MCF 10A (cell line): ENCODE results near the gene ANP32E. TPM values are rescaled to one million over a fixed set of nuclear protein-coding genes. Genes with fewer than 3 reads are reported as not detected.

Experiments used
- Bru-seq: library from RNA; stranded (reverse); fragments of 400-500 nt; gene quantifications from one replicate; lab custom pipeline; 2021; lab: Mats Ljungman, UMichigan
- BruChase-seq, 2 experiments: library from RNA; stranded (reverse); fragments of 400-500 nt; gene quantifications; one replicate each; lab custom pipeline; 2021; lab: Mats Ljungman, UMichigan
- BruUV-seq: library from RNA; stranded (reverse); fragments of 400-500 nt; replicated peaks from 2 replicates; lab custom pipeline; 2021; lab: Mats Ljungman, UMichigan
- CTCF ChIA-PET: fragments of 300-600 bp; sonication (Branson Sonifier 250); formaldehyde crosslinking; extraction: SDS; loops from one replicate; lab custom pipeline; 2021; ENCODE audit warnings: antibody characterized with exemption, inconsistent platforms; lab: Yijun Ruan, JAX
- POLR2A ChIA-PET: fragments of 300-600, 350-650 bp; sonication (Branson Sonifier 250); formaldehyde crosslinking; extraction: SDS; loops from one replicate; lab custom pipeline; 2020; ENCODE audit warnings: antibody characterized with exemption, inconsistent platforms; lab: Yijun Ruan, JAX
- DNase-seq: peaks from one replicate; pipeline ENCODE4 v3.0.0-alpha.2; 2018; ENCODE audit not compliant: unreplicated experiment
- H3K27ac Mint-ChIP-seq: one replicate; pipeline ENCODE4 v1.8.0; 2022; ENCODE audit warnings: mild to moderate bottlenecking, low read depth, mixed read lengths; ENCODE audit not compliant: unreplicated experiment
- H3K27me3 Mint-ChIP-seq: one replicate; pipeline ENCODE4 v1.8.0; 2022; ENCODE audit warnings: mixed read lengths; ENCODE audit not compliant: insufficient read depth, unreplicated experiment
- H3K36me3 Mint-ChIP-seq: one replicate; pipeline ENCODE4 v1.8.0; 2022; ENCODE audit warnings: mild to moderate bottlenecking, moderate library complexity, mixed read lengths; ENCODE audit not compliant: insufficient read depth, unreplicated experiment
- H3K4me1 Mint-ChIP-seq: one replicate; pipeline ENCODE4 v1.8.0; 2022; ENCODE audit warnings: mixed read lengths; ENCODE audit not compliant: insufficient read depth, unreplicated experiment
- H3K4me3 Mint-ChIP-seq: one replicate; pipeline ENCODE4 v1.8.0; 2022; ENCODE audit warnings: mild to moderate bottlenecking, moderate library complexity, mixed read lengths; ENCODE audit not compliant: unreplicated experiment
- H3K9me3 Mint-ChIP-seq: one replicate; pipeline ENCODE4 v1.8.0; 2022; ENCODE audit warnings: mixed read lengths; ENCODE audit not compliant: unreplicated experiment
- CTCF ChIP-seq: fragments of 200-600 bp; IDR thresholded peaks from one replicate; pipeline ENCODE4 v1.8.0; 2022; ENCODE audit warnings: antibody characterized with exemption, mild to moderate bottlenecking; ENCODE audit not compliant: unreplicated experiment
- intact Hi-C: fragments of 100-400 bp; cut with micrococcal nuclease; formaldehyde crosslinking; loops from 2 replicates; pipeline ENCODE4 v1.14.1; 2022
- long read RNA-seq: library from polyadenylated mRNA; stranded (forward); transcript quantifications from one replicate; pipeline ENCODE4 v2.0.0, GENCODE V29; 2022
- total RNA-seq: library from RNA; stranded (reverse); gene quantifications from 2 replicates; pipeline ENCODE4 v1.2.3, GENCODE V29; 2022

ANP32E gene
- 56.5 and 67.3 TPM in 2 replicates for total RNA-seq
- percentile 89 among the genes with signal in this experiment for Bru-seq, nascent RNA
- BruChase-seq, experiment 1, labeled RNA remaining after a 6-hour chase = percentile 96 among the genes with signal in this experiment
- BruChase-seq, experiment 2, labeled RNA remaining after a 2-hour chase = percentile 92 among the genes with signal in this experiment
- long read RNA-seq, transcript ANP32E-208 (7 exons, 3,451 nt) = major isoform, 205 of 271 reads
- long read RNA-seq, partial matches to known transcripts = 12 of 271 reads
- long read RNA-seq, other reads (novel, unspliced or antisense) = 49 of 271 reads

GRCh38 chr1:150235852-150236613 is at the start of gene ANP32E:
ANP32E (minus strand) TSS chr1:150236112; CDS start chr1:150235786, 326 bp downstream.
- TF ChIP-seq CTCF = no peak
- H3K9me3 Mint-ChIP-seq = no peaks in the 10 kb centered on the region
- H3K27ac Mint-ChIP-seq = no peak within 1 kb of the TSS
- intact Hi-C loops = loop anchor here (1.0 kb wide), 1 partner anchor 45 kb away; no protein-coding TSS in a partner anchor
- POLR2A ChIA-PET = interaction anchor here (0.5 to 5.0 kb wide), 38 partner anchors 10 to 386 kb away, joined by 3 to 37 read pairs (median 4); partner anchors contain the start of genes APH1A, C1orf54, MCL1 and RPRD2
- peaks cover under 1% of the 10 kb centered on the region for H3K36me3 Mint-ChIP-seq
- no peak within 1 kb of the TSS for H3K4me3 Mint-ChIP-seq
- peak; percentile 100 for DNase-seq
- BruUV-seq = TSS peak; percentile 68
- no peaks in the 10 kb centered on the region for H3K27me3 Mint-ChIP-seq
- peaks cover 11% of the 10 kb centered on the region for H3K4me1 Mint-ChIP-seq
- CTCF ChIA-PET = interaction anchor here (0.6 to 1.9 kb wide), 6 partner anchors 9 to 741 kb away, joined by 3 to 12 read pairs (median 3); no protein-coding TSS in a partner anchor

- intact Hi-C loops = no loop called here
- peaks cover 42% of the 10 kb centered on the region for H3K4me1 Mint-ChIP-seq
- DNase-seq = no peak
- no peaks in the 10 kb centered on the region for H3K27me3 Mint-ChIP-seq
- CTCF ChIA-PET = interaction anchor here (0.6 to 8.2 kb wide), 4 partner anchors 15 to 337 kb away, joined by 3 to 215 read pairs (median 3); partner anchors contain the start of gene CA14
- peak overlapping the region; percentile 83 for H3K4me3 Mint-ChIP-seq
- TF ChIP-seq CTCF = no peak
- POLR2A ChIA-PET = interaction anchor here (2.2 to 7.1 kb wide), 2 partner anchors 15 to 25 kb away, joined by 7 to 239 read pairs; partner anchors contain the start of gene CA14
- H3K36me3 Mint-ChIP-seq = peaks cover 18% of the 10 kb centered on the region
- H3K27ac Mint-ChIP-seq = no peak overlapping the region
- no TSS peak for BruUV-seq
- H3K9me3 Mint-ChIP-seq = no peaks in the 10 kb centered on the region
These were observed 47.3 kb upstream of the ANP32E start for GRCh38 chr1:150283260-150283659.

GRCh38 chr1:150282558-150282958 is 46.6 kb upstream of the ANP32E start:
- H3K4me3 Mint-ChIP-seq = peak overlapping the region; percentile 83
- BruUV-seq = TSS peak; percentile 40
- no peak for DNase-seq
- intact Hi-C loops = no loop called here
- ChIA-PET POLR2A (interaction anchor here (0.6 to 7.1 kb wide), 7 partner anchors 12 to 1765 kb away, joined by 3 to 239 read pairs (median 7); partner anchors contain the start of genes APH1A, C1orf54, CA14 and RPRD2), CTCF (interaction anchor here (0.6 to 8.2 kb wide), 5 partner anchors 15 to 338 kb away, joined by 3 to 215 read pairs (median 3); partner anchors contain the start of gene CA14)
- peak overlapping the region; percentile 94 for H3K27ac Mint-ChIP-seq
- H3K36me3 Mint-ChIP-seq = peaks cover 18% of the 10 kb centered on the region
- H3K27me3 Mint-ChIP-seq = no peaks in the 10 kb centered on the region
- no peaks in the 10 kb centered on the region for H3K9me3 Mint-ChIP-seq
- no peak for TF ChIP-seq CTCF
- peaks cover 43% of the 10 kb centered on the region for H3K4me1 Mint-ChIP-seq
